HL-60 (cell line): ENCODE measurements around the gene GRIK1.

Source experiments
- DNase-seq, 2 experiments: peaks; one replicate each; pipeline ENCODE4 v3.0.0-alpha.2; 2010 to 2020; ENCODE audit warnings: low read depth in 1 of 2, low spot score in 1 of 2
- H3K27ac ChIP-seq: fragments of 250-450 bp; sonication (Bioruptor Pico); replicated peaks from 2 replicates; pipeline ENCODE4 v1.5.1; 2020; ENCODE audit warnings: mild to moderate bottlenecking, moderate library complexity
- H3K27me3 ChIP-seq: fragments of 250-450 bp; sonication (Bioruptor Pico); 2 replicates; pipeline ENCODE4 v1.5.1; 2021; ENCODE audit warnings: mild to moderate bottlenecking, moderate library complexity; ENCODE audit not compliant: insufficient read depth, poor library complexity, severe bottlenecking
- H3K4me3 ChIP-seq: replicated peaks from 2 replicates; pipeline ENCODE4 v1.5.1; 2011; ENCODE audit warnings: mild to moderate bottlenecking, control low read depth, low read length; ENCODE audit not compliant: insufficient read depth
- CTCF ChIP-seq: IDR thresholded peaks from one replicate; pipeline ENCODE4 v1.5.1; 2011; ENCODE audit warnings: low read length, control low read depth, inconsistent platforms; ENCODE audit not compliant: insufficient read depth
- GABPA ChIP-seq: IDR thresholded peaks from 2 replicates; pipeline ENCODE4 v1.6.1; 2012; ENCODE audit warnings: low read depth
- POLR2AphosphoS5 ChIP-seq: IDR thresholded peaks from 2 replicates; pipeline ENCODE4 v1.6.1; 2012; ENCODE audit warnings: low read depth
- REST ChIP-seq: IDR thresholded peaks from 2 replicates; pipeline ENCODE4 v1.6.1; 2012; ENCODE audit warnings: low read depth; ENCODE audit not compliant: insufficient replicate concordance
- SPI1 ChIP-seq: IDR thresholded peaks from 2 replicates; pipeline ENCODE4 v1.6.1; 2012; ENCODE audit warnings: low read depth, mild to moderate bottlenecking, borderline replicate concordance

The GRIK1 gene

GRCh38 chr21:29716753-29717152 lies 223.0 kb downstream of the GRIK1 start:
- H3K27ac ChIP-seq: no peak overlapping the region
- DNase-seq: no peak
- TF ChIP-seq GABPA (no peak), POLR2AphosphoS5 (no peak), SPI1 (no peak), REST (no peak), CTCF (no peak)
- H3K27me3 ChIP-seq: no peaks in the 10 kb centered on the region
- no peak overlapping the region for H3K4me3 ChIP-seq

- TF ChIP-seq SPI1 (no peak), CTCF (no peak), REST (no peak)
- no peak overlapping the region for H3K27ac ChIP-seq
- H3K4me3 ChIP-seq: no peak overlapping the region
- no peak for DNase-seq
- no peaks in the 10 kb centered on the region for H3K27me3 ChIP-seq
Measured at GRCh38 chr21:29715089-29715488, 224.7 kb downstream of the GRIK1 start.

- TF ChIP-seq POLR2AphosphoS5: no peak
- no peak for TF ChIP-seq CTCF
- no peak for TF ChIP-seq REST
- TF ChIP-seq SPI1: no peak
- TF ChIP-seq GABPA: no peak
- no peak overlapping the region for H3K4me3 ChIP-seq
- no peak for DNase-seq
- H3K27ac ChIP-seq: no peak overlapping the region
- no peaks in the 10 kb centered on the region for H3K27me3 ChIP-seq
Measured at GRCh38 chr21:29712818-29713217, 227.0 kb downstream of the GRIK1 start.
